GM19397 (cell line): Measurements from ENCODE around the gene ZNF782.
"Not testable (repeated sequence)": the region's sequence is repeated elsewhere in the genome, so short reads cannot be mapped to it uniquely, and the experiment has no call there.

Source experiments
- ATAC-seq: cut with Tn5 transposase; IDR thresholded peaks from one replicate; pipeline ENCODE4 v1.9.1; 2021; ENCODE audit warnings: mild to moderate bottlenecking, moderate library complexity; ENCODE audit not compliant: unreplicated experiment

Gene ZNF782

DNA sequence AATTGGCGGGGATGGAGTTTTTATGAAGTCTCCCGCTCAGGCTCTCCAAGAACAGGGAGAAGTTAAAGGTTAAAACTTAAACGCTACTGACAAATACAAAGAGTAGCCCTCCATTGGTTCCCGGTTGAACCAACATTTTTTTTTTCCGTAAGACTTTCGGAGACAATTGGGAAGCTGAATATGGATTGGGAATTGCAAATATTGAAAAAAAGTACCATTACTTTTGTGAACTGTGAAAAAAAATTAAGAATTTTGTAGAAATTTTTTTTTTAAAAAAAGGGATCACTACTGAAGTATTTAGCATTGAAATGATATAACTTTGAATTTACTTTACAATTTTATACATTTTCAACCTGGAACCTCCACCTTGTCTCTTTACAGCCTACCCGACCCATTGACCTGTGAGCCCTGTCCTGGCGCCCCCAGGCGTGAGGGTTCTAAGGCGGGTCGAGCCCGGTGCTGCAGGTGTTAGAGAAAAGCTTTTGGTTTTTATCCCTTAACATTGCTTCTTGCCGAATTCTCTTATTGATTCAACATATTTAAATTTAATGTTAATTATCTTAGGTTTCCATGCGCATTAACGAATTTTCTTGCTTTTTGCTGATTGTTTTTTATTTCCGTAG is 448 bp upstream of the ZNF782 start:
- no peak for ATAC-seq

- no peak for ATAC-seq
Measured at GRCh38 chr9:96852676-96853075, 1.6 kb downstream of the ZNF782 start.

DNA sequence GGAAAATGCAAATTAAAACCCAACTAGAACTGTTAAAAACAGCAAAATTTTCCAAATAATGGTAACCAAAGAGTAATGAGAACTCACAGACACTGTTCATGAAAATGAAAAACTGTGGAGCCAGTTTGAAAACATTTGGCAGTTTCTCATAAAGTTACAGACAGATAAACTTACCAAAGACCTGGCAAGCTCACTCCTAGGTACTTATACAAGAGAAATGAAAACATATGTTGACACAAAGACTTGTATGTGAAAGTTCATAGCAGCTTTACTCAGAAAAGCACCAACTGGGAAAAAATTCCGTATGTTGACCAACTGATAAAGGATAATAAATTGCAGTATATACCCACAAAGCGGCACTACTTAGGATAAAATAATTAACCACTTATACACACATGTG is 10.3 kb downstream of the ZNF782 start:
- no peak for ATAC-seq

DNA sequence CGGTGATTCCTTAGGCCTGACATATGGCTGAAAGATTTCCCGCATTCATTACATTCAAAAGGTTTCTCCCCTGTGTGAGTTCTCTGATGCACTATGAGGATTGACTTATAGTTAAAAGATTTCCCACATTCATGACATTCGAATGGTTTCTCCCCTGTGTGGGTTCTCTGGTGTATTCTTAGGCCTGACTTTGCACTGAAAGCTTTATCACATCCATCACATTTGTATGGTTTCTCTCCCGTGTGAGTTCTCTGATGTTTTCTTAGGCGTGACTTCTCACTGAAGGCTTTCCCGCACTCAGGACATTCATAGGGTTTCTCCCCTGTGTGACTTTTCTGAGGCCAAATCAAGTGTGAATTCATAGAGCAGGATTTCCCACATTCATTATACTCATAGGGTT is 35.8 kb downstream of the ZNF782 start:
- ATAC-seq: no peak

GRCh38 chr9:96817973-96818372 is 36.3 kb downstream of the ZNF782 start:
- no peak for ATAC-seq

- no peak for ATAC-seq
Measured at GRCh38 chr9:96813607-96814006, 40.7 kb downstream of the ZNF782 start.

DNA sequence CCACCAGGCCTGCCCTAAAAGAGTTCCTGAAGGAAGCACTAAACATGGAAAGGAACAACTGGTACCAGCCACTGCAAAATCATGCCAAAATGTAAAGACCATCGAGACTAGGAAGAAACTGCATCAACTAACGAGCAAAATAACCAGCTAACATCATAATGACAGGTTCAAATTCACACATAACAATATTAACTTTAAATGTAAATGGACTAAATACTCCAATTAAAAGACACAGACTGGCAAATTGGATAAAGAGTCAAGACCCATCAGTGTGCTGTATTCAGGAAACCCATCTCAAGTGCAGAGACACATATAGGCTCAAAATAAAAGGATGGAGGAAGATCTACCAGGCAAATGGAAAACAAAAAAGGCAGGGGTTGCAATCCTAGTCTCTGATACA is 55.4 kb downstream of the ZNF782 start:
- ATAC-seq: not testable (repeated sequence)

GRCh38 chr9:96784021-96784420 is 70.3 kb downstream of the ZNF782 start:
- ATAC-seq: no peak

DNA sequence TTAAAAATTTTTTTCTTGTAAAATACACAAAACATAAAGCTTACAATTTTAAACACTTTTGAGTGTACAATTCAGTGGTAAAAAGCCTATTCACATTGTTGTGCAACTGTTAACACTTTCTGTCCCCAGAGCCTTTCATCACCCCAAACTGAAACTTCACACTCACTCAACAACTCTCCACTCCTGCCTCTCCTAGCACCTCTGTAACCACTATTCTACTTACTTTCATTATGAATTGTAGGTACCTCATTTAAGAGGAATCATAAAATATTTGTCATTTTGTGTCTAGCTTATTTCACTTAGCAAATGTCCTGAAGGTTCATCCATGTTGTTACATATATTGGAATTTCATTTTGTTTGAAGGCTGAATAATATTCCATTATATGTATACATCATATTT is 72.1 kb downstream of the ZNF782 start:
- ATAC-seq: no peak

GRCh38 chr9:96781552-96781951 is 72.8 kb downstream of the ZNF782 start:
- ATAC-seq: no peak

GRCh38 chr9:96779089-96779488 is 75.2 kb downstream of the ZNF782 start:
- ATAC-seq: no peak

- no peak for ATAC-seq
Measured at GRCh38 chr9:96777426-96777864, 76.9 kb downstream of the ZNF782 start.

- ATAC-seq: no peak
Measured at GRCh38 chr9:96771124-96771523, 83.2 kb downstream of the ZNF782 start.

DNA sequence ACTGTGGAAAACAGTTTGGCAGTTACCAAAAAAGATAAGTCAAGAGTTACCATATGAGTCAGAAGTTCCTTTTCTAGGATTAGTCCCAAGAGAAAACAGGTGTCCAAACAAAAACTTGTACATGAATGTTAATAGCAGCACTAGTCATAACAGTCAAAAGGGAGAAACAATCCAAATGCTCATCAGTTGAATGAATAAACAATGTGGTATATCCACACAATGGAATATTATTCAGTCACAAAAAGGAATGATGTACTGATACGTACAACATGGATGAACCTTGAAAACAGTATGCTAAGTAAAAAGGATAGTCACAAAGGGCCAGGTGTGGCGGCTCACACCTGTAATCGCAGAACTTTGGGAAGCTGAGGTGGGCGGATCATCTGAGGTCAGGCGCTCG is 84.3 kb downstream of the ZNF782 start:
- ATAC-seq: no peak
